Small intestine (tissue), 7 donors: ENCODE measurements around the gene SCGB1D1. TPM values are rescaled to one million over a fixed set of nuclear protein-coding genes. Genes with fewer than 3 reads are reported as not detected.

Source experiments
- DNase-seq, 2 donors: peaks; one replicate each; pipeline versions ENCODE4 v3.0.0 to v3.0.0-alpha.2; 2013
- FAIRE-seq: peaks from 2 replicates; lab custom pipeline; 2012; peaks lifted over from hg19 to GRCh38; lab: Jason Lieb, UNC
- H3K27ac ChIP-seq, 3 donors: one replicate each; pipeline ENCODE4 v1.5.1; 2013; ENCODE audit warnings: low read length in 2 of 3, mild to moderate bottlenecking in 2 of 3, control low read depth in 1 of 3, inconsistent platforms in 1 of 3, low read depth in 1 of 3, moderate library complexity in 1 of 3
- H3K27me3 ChIP-seq, 3 donors: one replicate each; pipeline ENCODE4 v1.6.1; 2013; ENCODE audit warnings: low read length in 3 of 3, inconsistent platforms in 1 of 3; ENCODE audit not compliant: control insufficient read depth in 3 of 3, insufficient read depth in 3 of 3
- H3K36me3 ChIP-seq, 3 donors: one replicate each; pipeline ENCODE4 v1.6.1; 2013; ENCODE audit warnings: low read length in 3 of 3, inconsistent platforms in 1 of 3, low read depth in 1 of 3, mild to moderate bottlenecking in 1 of 3, moderate library complexity in 1 of 3; ENCODE audit not compliant: control insufficient read depth in 3 of 3, insufficient read depth in 2 of 3
- H3K4me1 ChIP-seq, 3 donors: one replicate each; pipeline ENCODE4 v1.6.1; 2013; ENCODE audit warnings: low read length in 2 of 3, inconsistent platforms in 1 of 3, low read depth in 1 of 3, mild to moderate bottlenecking in 1 of 3, moderate library complexity in 1 of 3; ENCODE audit not compliant: control insufficient read depth in 3 of 3, insufficient read depth in 2 of 3
- H3K4me3 ChIP-seq, 3 donors: one replicate each; pipeline ENCODE4 v1.5.1; 2013; ENCODE audit warnings: low read length in 3 of 3, control low read depth in 1 of 3, inconsistent platforms in 1 of 3, low read depth in 1 of 3, mild to moderate bottlenecking in 1 of 3, moderate library complexity in 1 of 3
- H3K9me3 ChIP-seq, 2 donors: one replicate each; pipeline ENCODE4 v1.6.1; 2013; ENCODE audit warnings: low read depth in 1 of 2, low read length in 1 of 2; ENCODE audit not compliant: control insufficient read depth in 2 of 2, insufficient read depth in 1 of 2
- WGBS, 3 donors: extraction: QIAGEN DNeasy Blood & Tissue Kit; methylation state at CpG; one replicate each; pipeline ENCODE4 v1.1.7; 2013; 5-methylcytosine and 5-hydroxymethylcytosine counted together
- polyA plus RNA-seq, 4 donors: library from polyadenylated mRNA; stranded (reverse) in 3 of 4; unstranded in 1 of 4; fragments of 200-250 nt in 3 of 4; fragments of 120-200 nt in 1 of 4; gene quantifications; one replicate each; pipeline versions ENCODE4 v1.2.1 to v1.2.3, GENCODE V29; 2013
- donor health status: healthy with polysubstance abuse.
- donor health status: control.
- donor health status: control.
- donor health status: Bipolar disorder and iron deficiency.
- donor health status: healthy.

Gene SCGB1D1
- polyA plus RNA-seq, 4 donors, result not detected

GRCh38 chr11:62145261-62145871 lies 44.6 kb upstream of the SCGB1D1 start:
- Histone ChIP-seq H3K4me1 (no peaks in the 10 kb centered on the region), H3K4me3 (no peak overlapping the region), H3K36me3 (peaks cover 12 to 85% (median 21%) of the 10 kb centered on the region in 3 donors), H3K9me3 (no peaks in the 10 kb centered on the region), H3K27me3 (no peaks in the 10 kb centered on the region), H3K27ac (no peak overlapping the region)
- 95 to 97% (median 96%) methylated on average over 10 to 11 of the region's 11 CpGs for WGBS, 3 donors
- DNase-seq (no peak), FAIRE-seq (no peak)

DNA sequence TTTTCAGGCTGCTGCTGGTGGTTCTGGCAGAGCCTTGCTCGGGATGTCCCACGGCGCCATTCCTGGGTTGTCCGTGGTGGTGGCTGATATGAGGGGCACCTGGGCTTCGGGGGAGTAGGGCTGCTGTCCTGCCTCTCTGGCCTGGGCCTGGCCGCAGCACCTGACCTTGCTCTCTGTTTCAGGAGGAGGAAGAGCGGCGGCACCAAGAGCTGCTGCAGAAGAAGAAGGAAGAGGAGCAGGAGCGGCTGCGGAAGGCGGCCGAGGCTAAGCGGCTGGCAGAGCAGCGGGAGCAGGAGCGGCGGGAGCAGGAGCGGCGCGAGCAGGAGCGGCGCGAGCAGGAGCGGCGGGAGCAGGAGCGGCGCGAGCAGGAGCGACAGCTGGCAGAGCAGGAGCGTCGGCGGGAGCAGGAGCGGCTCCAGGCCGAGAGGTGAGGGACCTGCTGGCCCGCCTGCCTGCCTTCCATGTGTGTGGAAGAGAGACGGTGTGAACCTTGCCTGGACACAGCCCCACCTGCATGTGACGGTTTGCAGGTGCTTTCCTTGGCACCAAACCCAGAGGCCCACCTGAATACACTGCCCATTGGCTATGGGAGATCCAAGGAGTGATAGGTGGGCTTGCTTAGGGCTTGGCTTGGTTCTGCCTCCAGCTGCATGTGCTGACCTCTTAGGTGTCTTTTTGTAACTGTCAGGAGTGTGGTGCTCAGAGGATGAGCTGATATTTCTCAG lies 43.4 kb upstream of the SCGB1D1 start:
- WGBS, 3 donors, result 91 to 95% (median 93%) methylated on average over 25 to 36 of the region's 36 CpGs
- Histone ChIP-seq H3K4me3 (no peak overlapping the region), H3K27ac (no peak overlapping the region), H3K36me3 (peaks cover 12 to 85% (median 18%) of the 10 kb centered on the region in 3 donors), H3K27me3 (no peaks in the 10 kb centered on the region), H3K9me3 (no peaks in the 10 kb centered on the region), H3K4me1 (no peaks in the 10 kb centered on the region)
- FAIRE-seq, result no peak
- no peak for DNase-seq

DNA sequence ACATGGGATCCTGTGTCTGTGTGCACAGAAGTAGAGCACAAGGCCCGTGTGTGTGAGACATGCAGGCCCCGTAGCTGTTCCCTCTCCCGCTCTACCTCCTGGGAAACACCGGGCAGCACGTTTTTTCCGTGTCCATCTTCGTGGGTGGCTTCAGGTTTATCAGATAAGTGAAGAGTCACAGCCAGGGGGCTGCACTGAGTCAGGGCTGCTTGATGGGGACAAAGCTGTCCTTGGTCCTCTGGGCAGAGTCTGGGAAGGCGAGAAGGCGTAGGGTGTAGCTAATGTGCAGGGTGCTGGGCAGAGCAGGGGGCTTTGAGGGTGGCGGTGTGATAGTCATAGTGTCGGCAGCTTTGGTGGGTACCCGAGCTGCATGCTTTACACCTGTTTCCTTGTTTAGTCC lies 42.5 kb upstream of the SCGB1D1 start:
- Histone ChIP-seq H3K36me3 (peaks cover 12 to 84% (median 18%) of the 10 kb centered on the region in 3 donors), H3K4me3 (no peak overlapping the region), H3K9me3 (no peaks in the 10 kb centered on the region), H3K4me1 (no peaks in the 10 kb centered on the region), H3K27me3 (no peaks in the 10 kb centered on the region), H3K27ac (no peak overlapping the region)
- no peak for FAIRE-seq
- WGBS, 3 donors, result 95% methylated on average over 12 of the region's 12 CpGs
- DNase-seq, result no peak

GRCh38 chr11:62148271-62148980 lies 41.6 kb upstream of the SCGB1D1 start:
- Histone ChIP-seq H3K9me3 (no peaks in the 10 kb centered on the region), H3K27ac (no peak overlapping the region), H3K4me3 (no peak overlapping the region), H3K4me1 (no peaks in the 10 kb centered on the region), H3K36me3 (peaks cover 12 to 79% (median 18%) of the 10 kb centered on the region in 3 donors), H3K27me3 (no peaks in the 10 kb centered on the region)
- 91 to 92% (median 91%) methylated on average over 9 to 10 of the region's 10 CpGs for WGBS, 3 donors
- DNase-seq (no peak), FAIRE-seq (no peak)

DNA sequence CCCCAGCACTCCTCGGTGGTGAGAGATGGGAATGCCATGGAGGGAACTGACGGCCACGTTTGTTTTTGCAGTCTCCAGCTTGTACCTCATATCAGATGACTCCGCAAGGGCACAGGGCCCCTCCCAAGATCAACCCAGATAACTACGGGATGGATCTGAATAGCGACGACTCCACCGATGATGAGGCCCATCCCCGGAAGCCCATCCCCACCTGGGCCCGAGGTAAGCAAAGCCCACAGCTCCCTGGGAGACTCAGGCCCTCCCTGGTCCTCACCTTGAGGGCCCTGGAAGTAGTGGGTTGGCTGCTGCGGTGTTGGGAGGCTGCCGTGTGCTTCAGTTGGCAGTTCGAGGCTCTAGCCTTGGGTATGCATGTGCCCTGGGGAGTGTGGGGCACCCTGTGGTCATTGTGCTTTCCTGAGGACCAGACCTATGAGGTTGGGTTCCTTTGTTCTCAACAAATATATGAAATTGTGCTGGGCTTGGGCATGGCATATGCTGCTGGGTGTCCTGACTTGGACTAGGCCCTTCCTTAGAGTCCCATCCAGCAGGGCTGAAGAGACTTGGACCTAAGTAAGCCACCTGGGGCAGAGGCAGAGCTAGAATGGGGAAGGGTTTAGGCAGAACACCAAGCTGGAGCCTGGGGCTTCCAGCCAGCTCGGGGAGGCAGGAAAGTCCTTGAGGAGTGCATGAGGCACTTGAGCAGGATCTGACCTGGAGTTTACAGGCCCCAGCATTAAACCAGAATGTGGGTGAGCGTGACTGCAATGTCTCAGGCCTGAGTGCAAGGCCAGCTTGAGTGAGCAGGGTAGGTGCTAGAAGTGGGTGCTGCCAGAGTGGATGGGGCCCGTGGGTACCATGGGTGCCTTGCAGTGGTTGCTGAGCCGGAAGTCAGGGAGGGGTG lies 39.8 kb upstream of the SCGB1D1 start:
- WGBS, 3 donors, result 93 to 95% (median 93%) methylated on average over 17 of the region's 17 CpGs
- H3K9me3 ChIP-seq, result no peaks in the 10 kb centered on the region
- no peaks in the 10 kb centered on the region for H3K27me3 ChIP-seq
- H3K36me3 ChIP-seq, result peaks cover 12 to 65% (median 18%) of the 10 kb centered on the region in 3 donors
- no peak overlapping the region for H3K27ac ChIP-seq
- no peak for FAIRE-seq
- DNase-seq, result no peak
- H3K4me3 ChIP-seq, result no peak overlapping the region
- H3K4me1 ChIP-seq, result no peaks in the 10 kb centered on the region

GRCh38 chr11:62150887-62151736 lies 38.9 kb upstream of the SCGB1D1 start:
- WGBS, 3 donors, result 94 to 95% (median 95%) methylated on average over 10 of the region's 10 CpGs
- H3K9me3 ChIP-seq, result no peaks in the 10 kb centered on the region
- no peak for FAIRE-seq
- H3K27ac ChIP-seq, result no peak overlapping the region
- no peak overlapping the region for H3K4me3 ChIP-seq
- DNase-seq, result no peak
- H3K36me3 ChIP-seq, result peaks cover 12 to 58% (median 15%) of the 10 kb centered on the region in 3 donors
- no peaks in the 10 kb centered on the region for H3K4me1 ChIP-seq
- H3K27me3 ChIP-seq, result no peaks in the 10 kb centered on the region

- 94 to 98% (median 95%) methylated on average over 8 to 9 of the region's 9 CpGs for WGBS, 3 donors
- FAIRE-seq, result no peak
- Histone ChIP-seq H3K27ac (no peak overlapping the region), H3K36me3 (peaks cover 10 to 54% (median 14%) of the 10 kb centered on the region in 3 donors), H3K4me1 (no peaks in the 10 kb centered on the region), H3K27me3 (no peaks in the 10 kb centered on the region), H3K4me3 (no peak overlapping the region), H3K9me3 (no peaks in the 10 kb centered on the region)
- no peak for DNase-seq
Observed at GRCh38 chr11:62151737-62152102, 38.3 kb upstream of the SCGB1D1 start.
